ENCODE data around the gene SLC18A2.

Gene SLC18A2

GRCh38 chr10:117313641-117314040 is 72.7 kb downstream of the SLC18A2 start:
- no peak for DNase-seq (ENCODE audit: low read depth)

GRCh38 chr10:117316701-117317100 is 75.8 kb downstream of the SLC18A2 start:
- no peak for DNase-seq (ENCODE audit: low read depth)

DNA sequence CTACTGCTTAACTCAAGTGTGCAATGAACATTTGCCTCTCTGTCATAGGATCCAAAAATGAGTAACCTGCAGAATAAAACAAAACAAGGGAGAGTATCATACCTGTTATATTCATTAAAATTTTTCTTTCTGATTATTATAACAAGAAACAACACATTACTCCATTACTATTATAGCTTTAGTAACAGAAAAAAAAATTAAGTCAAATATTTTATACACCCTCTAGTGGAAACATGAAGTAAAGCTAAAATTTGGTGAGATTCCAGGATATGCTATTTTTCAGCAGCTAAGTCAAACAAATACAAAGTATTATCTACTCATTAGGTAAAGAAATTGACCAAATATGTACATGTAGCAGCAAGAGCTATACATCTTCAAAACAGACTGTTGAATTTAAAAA is 78.0 kb downstream of the SLC18A2 start:
- DNase-seq (ENCODE audit: low read depth), result peak; percentile 15

- peak; percentile 22 for DNase-seq (ENCODE audit: low read depth)
These were observed 79.2 kb downstream of the SLC18A2 start for GRCh38 chr10:117320050-117320665.

DNA sequence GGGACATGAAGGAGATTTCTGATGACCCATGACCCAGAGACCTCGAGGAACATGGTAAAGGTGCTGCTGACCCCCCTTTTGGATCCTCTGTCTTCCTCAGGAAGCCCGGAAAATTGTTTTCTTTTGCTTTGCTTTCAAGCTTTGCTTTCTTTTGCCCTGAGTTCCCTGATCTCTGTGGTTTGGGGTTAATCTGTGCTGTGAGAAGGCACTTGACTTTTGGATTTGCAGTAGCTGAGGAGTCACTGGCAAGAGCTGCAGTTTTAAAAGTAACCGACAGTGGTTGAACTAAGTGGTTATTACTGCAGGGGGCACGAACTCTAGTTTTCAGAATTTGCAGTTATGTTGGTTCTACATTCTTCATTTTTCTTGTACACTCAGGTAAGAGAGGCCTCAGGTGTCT is 81.3 kb downstream of the SLC18A2 start:
- DNase-seq (ENCODE audit: low read depth), result peak; percentile 8

DNA sequence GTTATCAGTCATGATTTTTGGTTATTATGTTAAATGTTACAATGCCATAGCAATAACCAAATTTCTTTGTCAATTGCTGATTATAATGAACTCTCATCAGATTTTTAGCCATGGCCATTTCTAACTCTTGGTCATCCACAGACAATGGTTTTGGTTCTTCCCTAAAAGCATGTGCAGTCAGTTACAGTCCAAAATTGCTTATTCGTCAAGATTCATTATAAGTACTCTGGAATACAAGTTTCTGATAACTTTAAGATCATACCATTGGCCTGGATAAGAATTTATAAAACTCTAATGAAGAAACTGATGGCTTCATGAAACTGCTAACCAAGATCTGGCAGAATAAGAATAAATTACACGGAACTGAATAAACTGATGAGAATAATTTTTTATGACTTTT is 83.5 kb downstream of the SLC18A2 start:
- no peak for DNase-seq (ENCODE audit: low read depth)

DNA sequence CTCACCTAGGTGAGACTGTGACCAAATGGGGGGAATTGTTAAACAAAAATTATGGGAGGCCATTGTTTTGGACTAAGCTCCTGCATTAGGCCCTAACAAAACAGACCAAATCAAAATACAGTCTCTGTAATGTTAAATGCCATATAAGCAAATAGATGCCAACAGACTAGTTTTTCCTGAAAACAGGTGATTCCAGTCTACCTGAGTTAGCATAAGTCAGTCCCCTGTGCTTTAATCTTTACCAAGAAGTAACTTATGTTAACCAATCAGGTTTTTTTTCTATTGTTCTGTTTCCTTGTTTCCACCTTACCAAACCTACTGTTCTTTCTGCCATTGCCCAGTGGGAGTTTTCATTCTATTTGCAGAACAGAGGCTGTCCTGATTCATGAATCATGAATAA is 86.3 kb downstream of the SLC18A2 start:
- DNase-seq (ENCODE audit: low read depth), result no peak
